Nephron progenitor cell (in vitro differentiated cells): Measurements from ENCODE around the gene ZFAND3.
"Not testable (repeated sequence)": the region's sequence is repeated elsewhere in the genome, so short reads cannot be mapped to it uniquely, and the experiment has no call there.

Experiments
- DNase-seq: peaks from one replicate; pipeline ENCODE4 v3.0.0; 2021
- H3K27ac Mint-ChIP-seq: 2 replicates; pipeline ENCODE4 v1.8.0; 2021; ENCODE audit warnings: mild to moderate bottlenecking, moderate library complexity, mixed read lengths
- H3K27me3 Mint-ChIP-seq: 2 replicates; pipeline ENCODE4 v1.8.0; 2021; ENCODE audit warnings: mild to moderate bottlenecking, low read depth, mixed read lengths; ENCODE audit not compliant: poor library complexity
- H3K36me3 Mint-ChIP-seq: 2 replicates; pipeline ENCODE4 v1.8.0; 2021; ENCODE audit warnings: low read depth, mixed read lengths
- H3K4me1 Mint-ChIP-seq: 2 replicates; pipeline ENCODE4 v1.8.0; 2021; ENCODE audit warnings: mixed read lengths
- H3K4me3 Mint-ChIP-seq: 2 replicates; pipeline ENCODE4 v1.8.0; 2021; ENCODE audit warnings: mild to moderate bottlenecking, moderate library complexity, mixed read lengths
- H3K9me3 Mint-ChIP-seq: 2 replicates; pipeline ENCODE4 v1.8.0; 2021; ENCODE audit warnings: mild to moderate bottlenecking, moderate library complexity, mixed read lengths
- CTCF ChIP-seq: fragments of 200-600 bp; sonication (generic); IDR thresholded peaks from 2 replicates; pipeline ENCODE4 v1.5.0; 2021; ENCODE audit warnings: antibody characterized with exemption

ZFAND3 gene

DNA sequence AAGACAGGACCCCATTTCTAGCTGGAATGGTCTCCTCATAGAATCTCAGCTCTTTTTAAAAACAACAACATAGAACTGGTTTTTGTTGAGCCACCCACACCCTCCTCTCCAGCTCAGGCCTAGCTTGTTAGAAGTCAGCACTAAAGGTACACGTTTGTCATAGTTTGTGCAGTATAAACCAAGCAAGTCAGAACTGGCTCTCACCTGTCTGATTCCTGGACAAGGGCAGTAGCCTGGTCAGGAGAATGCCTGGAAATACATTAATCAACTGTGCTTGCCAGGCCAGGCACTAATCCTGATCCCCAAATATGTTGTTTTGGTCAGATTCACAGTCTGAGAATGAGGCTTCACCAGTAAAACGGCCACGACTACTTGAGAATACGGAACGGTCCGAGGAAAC lies 296.7 kb downstream of the ZFAND3 start:
- H3K27ac Mint-ChIP-seq = no peak overlapping the region
- no peak for DNase-seq
- H3K36me3 Mint-ChIP-seq = peaks cover 10% of the 10 kb centered on the region
- peaks cover 2% of the 10 kb centered on the region for H3K27me3 Mint-ChIP-seq
- H3K4me1 Mint-ChIP-seq = peaks cover 51% of the 10 kb centered on the region
- no peak for TF ChIP-seq CTCF
- H3K4me3 Mint-ChIP-seq = no peak overlapping the region
- no peaks in the 10 kb centered on the region for H3K9me3 Mint-ChIP-seq

DNA sequence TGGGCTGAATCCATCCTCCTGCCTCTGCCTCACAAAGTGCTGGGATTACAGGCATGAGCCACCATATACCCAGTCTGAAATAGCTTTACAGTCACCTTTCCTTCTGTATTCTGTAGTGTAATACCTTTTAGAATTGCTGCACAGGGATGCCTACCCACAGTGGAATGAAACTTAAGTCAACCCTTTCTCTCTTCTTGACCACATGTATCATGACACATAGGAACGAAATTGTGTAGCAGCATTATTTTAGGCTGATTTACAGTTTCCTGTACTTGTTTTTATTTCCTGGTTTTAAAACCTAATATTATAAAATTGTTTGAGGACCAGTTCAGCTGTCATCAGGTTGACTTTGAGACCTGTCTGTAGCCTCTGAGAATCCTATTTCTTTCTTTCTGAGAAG lies 297.8 kb downstream of the ZFAND3 start:
- H3K27me3 Mint-ChIP-seq = peaks cover 2% of the 10 kb centered on the region
- no peak for TF ChIP-seq CTCF
- DNase-seq = no peak
- H3K4me1 Mint-ChIP-seq = peaks cover 41% of the 10 kb centered on the region
- H3K27ac Mint-ChIP-seq = no peak overlapping the region
- H3K4me3 Mint-ChIP-seq = no peak overlapping the region
- peaks cover 20% of the 10 kb centered on the region for H3K36me3 Mint-ChIP-seq
- no peaks in the 10 kb centered on the region for H3K9me3 Mint-ChIP-seq

DNA sequence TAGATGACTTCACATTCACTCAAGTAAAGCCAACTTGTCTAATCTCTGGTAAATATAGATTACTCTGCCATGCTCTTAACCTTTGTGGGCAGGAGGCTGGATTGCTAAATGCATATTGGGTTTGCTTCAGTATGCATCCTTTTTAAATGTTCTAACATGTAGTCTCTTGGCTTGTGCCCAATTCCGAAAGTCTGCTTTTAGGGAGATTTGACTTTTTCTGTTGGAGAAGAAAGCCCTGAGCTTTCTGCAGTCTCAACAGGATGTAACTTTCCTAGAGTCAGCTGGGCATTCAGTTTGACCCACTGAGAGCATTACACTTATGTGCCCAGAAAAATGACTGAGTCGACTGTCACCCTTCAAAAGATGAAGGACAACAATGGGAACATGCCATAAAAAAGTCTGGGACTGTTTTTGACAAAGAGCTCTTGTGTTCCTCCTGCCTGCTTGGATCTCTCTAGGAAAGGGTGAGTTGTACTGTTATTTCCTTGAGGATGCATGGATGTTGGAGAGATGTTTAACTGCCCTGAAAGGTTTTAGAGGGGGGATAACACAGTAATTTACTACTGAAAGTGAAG lies 299.4 kb downstream of the ZFAND3 start:
- Mint-ChIP-seq H3K27ac (peak overlapping the region; percentile 50), H3K27me3 (peaks cover 2% of the 10 kb centered on the region), H3K4me1 (peaks cover 45% of the 10 kb centered on the region), H3K36me3 (peaks cover 36% of the 10 kb centered on the region), H3K9me3 (no peaks in the 10 kb centered on the region), H3K4me3 (no peak overlapping the region)
- no peak for TF ChIP-seq CTCF
- no peak for DNase-seq

DNA sequence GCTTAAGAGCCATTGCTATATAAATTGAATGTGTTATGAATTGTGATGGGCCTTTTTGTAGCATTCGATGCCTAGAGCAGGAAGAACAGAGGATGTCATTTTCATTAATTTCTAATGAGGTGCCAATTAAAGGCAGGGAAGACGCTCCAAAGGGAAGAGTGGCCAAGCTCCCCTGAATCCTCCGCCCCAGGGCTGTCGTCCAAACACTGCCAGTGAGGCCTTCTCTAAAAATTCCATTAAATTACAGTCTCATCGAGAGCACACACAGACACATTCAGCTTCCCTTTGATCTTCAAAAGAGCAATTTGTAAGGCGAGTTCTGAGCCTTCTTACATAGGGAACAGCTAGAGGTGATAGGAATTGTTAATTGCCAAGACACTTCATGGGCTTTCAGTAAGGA lies 300.0 kb downstream of the ZFAND3 start:
- Mint-ChIP-seq H3K4me3 (no peak overlapping the region), H3K4me1 (peaks cover 41% of the 10 kb centered on the region), H3K9me3 (no peaks in the 10 kb centered on the region), H3K36me3 (peaks cover 36% of the 10 kb centered on the region), H3K27ac (peak overlapping the region; percentile 50), H3K27me3 (peaks cover 2% of the 10 kb centered on the region)
- no peak for TF ChIP-seq CTCF
- DNase-seq = no peak

GRCh38 chr6:38124224-38124926 lies 304.8 kb downstream of the ZFAND3 start:
- Mint-ChIP-seq H3K36me3 (peaks cover 74% of the 10 kb centered on the region), H3K4me1 (peaks cover 30% of the 10 kb centered on the region), H3K9me3 (peaks cover 37% of the 10 kb centered on the region)
- H3K27ac Mint-ChIP-seq, H3K4me3 Mint-ChIP-seq, H3K27me3 Mint-ChIP-seq, DNase-seq: not testable (repeated sequence)

DNA sequence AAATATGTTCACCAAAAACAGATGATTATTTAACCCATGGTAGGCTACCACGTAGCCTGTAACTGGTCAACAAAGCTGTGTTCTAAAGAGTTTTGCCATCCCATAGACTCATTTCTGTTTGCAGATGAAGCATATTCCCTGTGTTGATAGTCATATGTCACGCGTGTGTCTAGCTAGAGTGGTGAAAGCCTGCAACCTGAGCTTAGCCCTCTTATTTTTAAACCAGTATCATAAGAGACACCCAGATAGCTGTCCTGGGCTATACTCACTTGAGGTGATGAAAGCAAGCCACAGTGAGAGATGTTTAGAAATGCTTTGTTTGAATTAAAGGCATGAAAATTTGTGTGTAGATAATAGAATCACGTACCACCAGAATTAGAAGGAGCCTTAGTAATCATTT lies 307.8 kb downstream of the ZFAND3 start:
- Mint-ChIP-seq H3K9me3 (peaks cover 60% of the 10 kb centered on the region), H3K4me3 (no peak overlapping the region), H3K27me3 (peaks cover 3% of the 10 kb centered on the region), H3K4me1 (peaks cover 33% of the 10 kb centered on the region), H3K36me3 (peaks cover 88% of the 10 kb centered on the region), H3K27ac (no peak overlapping the region)
- no peak for DNase-seq
- TF ChIP-seq CTCF = no peak
